Measurements from ENCODE around the gene ZNF550.
"Not testable (repeated sequence)": the region's sequence is repeated elsewhere in the genome, so short reads cannot be mapped to it uniquely, and the experiment has no call there.

ZNF550 gene

DNA sequence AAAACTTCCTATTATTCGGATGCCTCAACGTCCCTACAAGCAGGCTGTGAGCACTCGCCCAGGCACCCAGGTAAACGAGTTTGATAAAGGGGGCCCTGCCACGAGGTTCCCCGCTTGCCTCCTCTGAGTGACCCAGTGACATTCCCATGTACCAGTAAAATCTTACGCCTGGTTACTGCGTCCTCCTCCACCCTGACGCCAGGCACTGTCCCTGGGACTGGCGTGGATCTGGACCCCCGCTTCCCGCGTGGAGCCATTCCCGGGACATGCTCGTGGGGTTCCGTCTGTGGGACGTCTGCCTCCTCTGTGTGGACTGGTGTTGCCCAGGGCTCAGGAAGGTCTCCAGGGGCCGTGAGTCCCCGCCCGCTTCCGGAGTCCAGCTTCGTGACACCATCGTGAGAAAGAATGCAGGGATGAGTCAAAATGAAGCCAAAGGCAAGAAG lies 407 bp upstream of the ZNF550 start:
- no peak for DNase-seq
- peaks cover 76% of the 10 kb centered on the region for H3K36me3 Mint-ChIP-seq (ENCODE audit: low read depth)
- H3K4me1 Mint-ChIP-seq (ENCODE audit: low read depth), result peaks cover 33% of the 10 kb centered on the region
- H3K9me3 Mint-ChIP-seq, result peaks cover 60% of the 10 kb centered on the region
- H3K27me3 Mint-ChIP-seq, result peaks cover 5% of the 10 kb centered on the region
- H3K27ac Mint-ChIP-seq, result peak overlapping the region; percentile 93
- H3K4me3 Mint-ChIP-seq, result peak overlapping the region; percentile 97

DNA sequence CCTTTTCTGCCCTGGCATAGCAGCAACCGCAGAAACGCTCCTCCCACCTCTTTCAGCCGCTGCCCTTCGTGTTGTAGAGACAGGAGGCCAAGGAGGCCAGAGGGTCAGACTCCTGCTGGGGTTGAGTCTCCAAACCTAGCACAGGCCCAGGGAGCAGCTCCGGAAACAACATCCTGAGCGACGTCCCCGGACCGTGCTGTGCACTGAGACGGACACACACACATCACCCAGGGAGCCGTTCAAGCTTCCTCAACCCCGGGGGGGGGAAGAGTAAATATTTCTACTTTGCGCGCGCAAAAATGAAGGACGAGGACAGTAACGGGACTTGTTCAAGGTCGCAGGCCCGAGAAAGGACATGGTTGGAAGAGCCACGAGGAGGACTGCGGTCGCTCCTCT lies 657 bp downstream of the ZNF550 start:
- Mint-ChIP-seq H3K27me3 (peaks cover 5% of the 10 kb centered on the region), H3K27ac (peak overlapping the region; percentile 93), H3K36me3 (ENCODE audit: low read depth) (peaks cover 82% of the 10 kb centered on the region), H3K4me1 (ENCODE audit: low read depth) (peaks cover 33% of the 10 kb centered on the region), H3K9me3 (peaks cover 64% of the 10 kb centered on the region), H3K4me3 (peak overlapping the region; percentile 97)
- peak; percentile 47 for DNase-seq

DNA sequence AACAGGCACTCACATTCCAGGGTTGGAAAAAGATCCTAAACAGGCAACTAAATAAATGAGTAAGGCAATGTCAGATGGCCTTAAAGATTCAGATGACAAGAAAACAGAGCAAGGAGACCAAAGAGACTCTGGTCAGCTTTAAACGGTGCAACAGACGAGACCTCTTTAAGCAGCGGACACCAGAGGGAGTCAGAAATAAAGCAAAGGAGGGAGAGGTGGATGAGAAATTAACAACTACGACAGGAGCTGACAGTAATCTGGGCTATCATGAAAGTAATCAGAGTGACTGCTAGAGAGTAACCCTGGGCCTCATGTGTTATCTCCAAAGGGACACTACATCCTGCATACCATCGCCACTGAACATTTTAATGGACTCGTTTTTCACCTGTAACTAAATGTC lies 1.1 kb downstream of the ZNF550 start:
- Mint-ChIP-seq H3K27ac (peak overlapping the region; percentile 93), H3K4me1 (ENCODE audit: low read depth) (peaks cover 33% of the 10 kb centered on the region), H3K4me3 (peak overlapping the region; percentile 97), H3K27me3 (peaks cover 5% of the 10 kb centered on the region), H3K9me3 (peaks cover 66% of the 10 kb centered on the region), H3K36me3 (ENCODE audit: low read depth) (peaks cover 84% of the 10 kb centered on the region)
- DNase-seq, result no peak

DNA sequence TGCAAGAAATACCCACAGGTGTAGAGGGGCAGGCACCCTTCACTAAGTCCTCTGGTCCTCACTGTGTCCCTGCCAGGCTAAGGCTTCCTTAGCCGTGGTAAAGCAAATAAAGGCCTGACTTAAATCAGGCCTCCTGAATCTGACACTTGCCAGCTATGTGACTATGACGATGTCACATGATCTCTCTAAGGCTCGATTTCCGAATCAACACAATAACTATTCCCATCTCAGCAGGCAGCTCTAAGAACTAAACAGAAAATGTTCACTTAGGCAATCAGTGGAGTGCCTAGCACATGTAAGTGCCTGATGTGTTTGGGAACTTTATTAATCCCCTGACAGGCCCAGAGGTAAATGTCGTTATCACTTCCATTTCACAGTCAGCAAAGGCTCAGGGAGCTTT lies 2.0 kb downstream of the ZNF550 start:
- Mint-ChIP-seq H3K4me3 (peak overlapping the region; percentile 97), H3K27ac (no peak overlapping the region), H3K9me3 (peaks cover 66% of the 10 kb centered on the region), H3K4me1 (ENCODE audit: low read depth) (peaks cover 33% of the 10 kb centered on the region), H3K36me3 (ENCODE audit: low read depth) (peaks cover 92% of the 10 kb centered on the region), H3K27me3 (peaks cover 5% of the 10 kb centered on the region)
- DNase-seq, result no peak

DNA sequence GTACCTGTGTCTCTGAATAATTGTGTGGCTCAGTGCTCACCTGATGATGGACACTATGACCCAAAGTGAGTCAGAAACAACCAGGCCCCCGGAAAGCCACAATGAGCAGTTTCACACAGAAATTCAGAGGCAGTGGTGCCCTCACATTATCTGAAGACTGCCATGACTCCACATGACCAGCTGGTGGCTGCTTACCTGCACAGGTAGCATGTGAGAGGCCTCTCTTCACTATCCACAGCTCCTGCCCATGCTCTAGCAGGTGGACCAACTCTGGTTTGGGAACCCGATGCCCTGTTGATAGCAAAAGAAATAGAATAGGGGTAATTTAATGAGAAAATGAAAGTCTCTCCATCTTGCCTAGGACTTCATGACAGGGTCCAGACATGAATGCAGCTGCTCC lies 7.2 kb downstream of the ZNF550 start:
- H3K27me3 Mint-ChIP-seq, result no peaks in the 10 kb centered on the region
- no peak for DNase-seq
- peaks cover 100% of the 10 kb centered on the region for H3K36me3 Mint-ChIP-seq (ENCODE audit: low read depth)
- no peak overlapping the region for H3K27ac Mint-ChIP-seq
- peaks cover 76% of the 10 kb centered on the region for H3K9me3 Mint-ChIP-seq
- no peak overlapping the region for H3K4me3 Mint-ChIP-seq
- H3K4me1 Mint-ChIP-seq (ENCODE audit: low read depth), result peaks cover 3% of the 10 kb centered on the region

DNA sequence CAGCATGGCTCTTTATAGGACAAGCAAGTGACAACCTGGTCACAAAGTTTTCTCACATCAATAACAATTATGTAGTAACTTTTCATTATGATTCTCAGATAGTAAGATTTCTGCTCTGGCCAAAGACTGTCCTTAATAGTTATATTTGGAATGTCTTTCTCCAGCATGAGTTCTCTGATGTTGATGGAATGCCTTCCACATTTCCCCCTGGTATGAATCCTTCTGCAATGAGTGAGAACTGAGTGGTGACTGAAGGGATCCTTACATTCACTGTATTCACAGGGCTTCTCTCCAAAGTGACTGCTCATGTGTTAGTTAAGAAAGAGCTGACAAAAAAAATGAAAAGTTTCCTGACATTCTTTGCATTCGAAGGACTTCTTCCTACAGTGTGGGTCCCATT lies 13.2 kb downstream of the ZNF550 start:
- DNase-seq, result no peak
- Mint-ChIP-seq H3K27me3 (no peaks in the 10 kb centered on the region), H3K36me3 (ENCODE audit: low read depth) (peaks cover 100% of the 10 kb centered on the region), H3K9me3 (peaks cover 71% of the 10 kb centered on the region), H3K4me1 (ENCODE audit: low read depth) (no peaks in the 10 kb centered on the region), H3K4me3 (no peak overlapping the region), H3K27ac (no peak overlapping the region)

DNA sequence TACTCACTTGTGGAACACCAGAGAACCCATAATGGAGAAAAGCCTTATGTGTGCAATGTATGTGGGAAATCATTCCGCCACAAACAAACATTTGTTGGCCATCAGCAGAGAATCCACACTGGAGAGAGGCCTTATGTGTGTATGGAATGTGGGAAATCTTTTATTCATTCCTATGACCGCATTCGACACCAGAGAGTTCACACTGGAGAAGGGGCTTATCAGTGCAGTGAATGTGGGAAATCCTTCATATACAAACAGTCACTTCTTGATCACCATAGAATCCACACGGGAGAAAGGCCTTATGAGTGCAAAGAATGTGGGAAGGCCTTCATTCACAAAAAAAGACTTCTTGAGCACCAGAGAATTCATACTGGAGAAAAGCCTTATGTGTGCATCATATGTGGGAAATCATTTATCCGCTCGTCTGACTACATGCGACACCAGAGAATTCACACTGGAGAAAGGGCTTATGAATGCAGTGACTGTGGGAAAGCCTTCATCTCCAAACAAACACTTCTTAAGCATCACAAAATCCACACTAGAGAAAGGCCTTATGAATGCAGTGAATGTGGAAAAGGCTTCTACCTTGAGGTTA lies 21.6 kb downstream of the ZNF550 start:
- no peaks in the 10 kb centered on the region for H3K27me3 Mint-ChIP-seq
- peaks cover 100% of the 10 kb centered on the region for H3K36me3 Mint-ChIP-seq (ENCODE audit: low read depth)
- H3K27ac Mint-ChIP-seq, result no peak overlapping the region
- no peak for DNase-seq
- H3K4me3 Mint-ChIP-seq, result no peak overlapping the region
- peaks cover 85% of the 10 kb centered on the region for H3K9me3 Mint-ChIP-seq
- no peaks in the 10 kb centered on the region for H3K4me1 Mint-ChIP-seq (ENCODE audit: low read depth)

DNA sequence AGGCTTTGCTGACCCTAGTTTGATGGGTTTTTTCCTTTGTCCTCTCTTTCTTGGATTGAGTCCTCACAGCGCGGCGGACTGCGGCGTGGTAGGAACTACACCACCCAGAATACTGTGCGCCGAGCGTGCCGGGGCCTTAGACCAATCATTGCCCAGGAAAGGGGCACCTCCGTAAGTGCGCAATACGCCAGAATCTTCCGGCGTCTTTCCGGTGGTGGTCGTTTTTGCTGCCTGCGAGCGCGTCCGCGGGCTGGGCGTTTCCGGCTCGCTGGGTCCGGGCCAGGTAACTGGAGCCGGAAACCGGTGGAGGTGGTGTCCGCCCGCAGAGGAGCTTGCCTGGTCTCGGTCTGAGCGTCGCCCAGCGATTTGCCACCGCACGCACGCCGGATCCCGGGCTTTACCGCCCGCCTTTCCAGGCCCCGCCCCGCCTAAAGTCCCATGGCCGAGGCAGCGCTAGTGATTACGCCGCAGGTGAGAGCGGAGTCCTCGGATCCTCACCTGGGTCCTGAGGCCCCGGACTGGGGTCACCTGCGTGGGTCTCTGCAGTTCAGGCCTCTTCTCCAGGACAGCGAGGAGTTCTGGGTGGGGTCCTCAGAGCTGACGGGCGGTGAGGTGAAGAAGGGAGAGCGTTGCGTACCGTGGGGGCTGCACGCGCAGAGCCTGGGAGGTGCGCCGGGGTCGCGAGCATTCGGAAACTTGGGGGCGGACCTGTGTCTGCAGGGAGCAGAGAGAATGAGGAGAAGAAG lies 32.4 kb downstream of the ZNF550 start, which contains the start of gene ZNF549:
Gene ZNF549, plus strand, starts transcription at position 221 of the 746 bp plus-strand sequence. Its CDS starts 218 bp downstream, at position 439.
- H3K4me1 Mint-ChIP-seq (ENCODE audit: low read depth), result peaks cover 23% of the 10 kb centered on the region
- no peaks in the 10 kb centered on the region for H3K27me3 Mint-ChIP-seq
- peak within 1 kb of the TSS; percentile 87 for H3K27ac Mint-ChIP-seq
- DNase-seq, result peak; percentile 90
- peak within 1 kb of the TSS; percentile 95 for H3K4me3 Mint-ChIP-seq
- H3K36me3 Mint-ChIP-seq (ENCODE audit: low read depth), result peaks cover 59% of the 10 kb centered on the region
- H3K9me3 Mint-ChIP-seq, result peaks cover 60% of the 10 kb centered on the region

DNA sequence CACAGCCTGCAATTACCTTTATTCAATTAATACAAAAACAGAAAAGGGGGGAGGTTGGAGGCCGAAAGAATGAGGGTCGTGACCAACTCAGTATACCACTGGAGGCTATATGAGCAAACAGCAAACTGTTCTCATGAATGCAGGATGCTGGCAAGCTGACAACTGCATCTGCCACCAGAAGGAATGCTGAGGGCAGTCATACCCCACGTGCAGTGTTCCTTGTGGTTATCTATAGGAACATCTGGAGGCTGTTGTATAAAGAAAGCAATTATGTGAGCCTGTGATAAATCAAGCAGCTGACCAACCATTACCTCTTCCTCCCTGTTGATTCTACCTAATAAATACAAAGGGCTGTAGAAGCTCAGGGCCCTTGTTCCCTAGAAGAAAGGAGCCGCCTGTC lies 41.6 kb downstream of the ZNF550 start:
- H3K27me3 Mint-ChIP-seq, result not testable (repeated sequence)
- H3K36me3 Mint-ChIP-seq (ENCODE audit: low read depth), result peaks cover 70% of the 10 kb centered on the region

DNA sequence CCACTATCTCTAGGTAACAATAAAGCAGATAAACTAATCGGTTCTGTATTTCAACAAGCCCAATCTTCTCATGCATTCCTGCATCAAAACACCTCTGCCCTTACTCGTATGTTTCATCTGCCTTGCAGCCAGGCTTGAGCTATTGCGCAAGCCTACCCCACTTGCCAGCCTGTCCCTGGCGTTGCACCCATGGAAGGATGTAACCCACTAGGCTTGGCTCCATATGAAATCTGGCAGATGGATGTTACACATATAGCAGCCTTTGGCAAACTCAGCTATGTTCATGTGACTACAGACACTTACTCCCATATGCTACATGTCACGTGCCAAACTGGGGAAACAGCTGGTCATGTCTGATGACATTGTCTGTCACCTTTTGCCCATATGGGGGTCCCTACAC lies 44.4 kb downstream of the ZNF550 start:
- H3K4me3 Mint-ChIP-seq, result no peak overlapping the region
- DNase-seq, result no peak
- H3K9me3 Mint-ChIP-seq, result peaks cover 63% of the 10 kb centered on the region
- no peaks in the 10 kb centered on the region for H3K27me3 Mint-ChIP-seq
- H3K4me1 Mint-ChIP-seq (ENCODE audit: low read depth), result no peaks in the 10 kb centered on the region
- no peak overlapping the region for H3K27ac Mint-ChIP-seq
- peaks cover 82% of the 10 kb centered on the region for H3K36me3 Mint-ChIP-seq (ENCODE audit: low read depth)

More for the DNA sequence above, 41.6 kb downstream of the ZNF550 start:
- peaks cover 61% of the 10 kb centered on the region for H3K9me3 Mint-ChIP-seq
- not testable (repeated sequence) for DNase-seq; H3K27ac Mint-ChIP-seq; H3K4me3 Mint-ChIP-seq; H3K4me1 Mint-ChIP-seq (ENCODE audit: low read depth)

DNA sequence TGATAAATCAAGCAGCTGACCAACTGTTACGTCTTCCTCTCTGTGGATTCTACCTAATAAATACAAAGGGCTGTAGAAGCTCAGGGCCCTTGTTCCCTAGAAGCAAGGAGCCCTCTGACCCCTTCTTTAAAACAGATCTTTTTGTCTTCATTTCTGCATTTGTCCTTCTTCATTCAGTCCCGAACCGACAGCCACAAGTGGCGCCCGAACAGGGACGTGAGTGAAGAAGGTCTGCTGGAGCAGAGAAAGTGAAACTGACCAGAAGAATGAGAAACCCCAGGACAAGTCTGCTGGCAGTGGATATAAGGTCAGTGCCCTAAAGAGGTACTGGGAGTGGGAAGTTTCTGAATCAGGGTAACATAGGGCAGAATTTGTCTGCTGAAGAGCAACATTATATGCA lies 46.8 kb downstream of the ZNF550 start:
- Mint-ChIP-seq H3K9me3 (peaks cover 69% of the 10 kb centered on the region), H3K4me3 (no peak overlapping the region), H3K27ac (no peak overlapping the region), H3K36me3 (ENCODE audit: low read depth) (peaks cover 90% of the 10 kb centered on the region), H3K27me3 (no peaks in the 10 kb centered on the region), H3K4me1 (ENCODE audit: low read depth) (no peaks in the 10 kb centered on the region)
- no peak for DNase-seq

DNA sequence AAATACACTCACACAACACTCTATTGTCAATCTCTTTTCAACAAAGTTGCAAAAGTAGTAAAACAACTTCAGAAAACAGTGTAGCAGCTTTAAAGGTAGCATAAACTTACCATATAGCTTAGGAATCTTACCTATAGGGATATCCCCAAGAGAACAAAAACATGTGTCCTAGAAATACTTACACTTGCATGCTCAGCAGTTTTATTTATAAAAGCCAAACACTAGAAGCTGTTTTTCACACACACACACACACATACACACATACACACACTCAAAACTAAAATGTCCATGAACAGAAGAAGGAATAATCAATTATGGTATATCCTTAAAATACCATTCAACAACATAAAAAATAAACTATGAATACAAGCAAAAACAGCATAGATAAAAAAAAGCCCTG lies 48.2 kb downstream of the ZNF550 start:
- DNase-seq, result no peak
- H3K27me3 Mint-ChIP-seq, result no peaks in the 10 kb centered on the region
- no peak overlapping the region for H3K27ac Mint-ChIP-seq
- H3K36me3 Mint-ChIP-seq (ENCODE audit: low read depth), result peaks cover 90% of the 10 kb centered on the region
- no peaks in the 10 kb centered on the region for H3K4me1 Mint-ChIP-seq (ENCODE audit: low read depth)
- peaks cover 65% of the 10 kb centered on the region for H3K9me3 Mint-ChIP-seq
- no peak overlapping the region for H3K4me3 Mint-ChIP-seq

DNA sequence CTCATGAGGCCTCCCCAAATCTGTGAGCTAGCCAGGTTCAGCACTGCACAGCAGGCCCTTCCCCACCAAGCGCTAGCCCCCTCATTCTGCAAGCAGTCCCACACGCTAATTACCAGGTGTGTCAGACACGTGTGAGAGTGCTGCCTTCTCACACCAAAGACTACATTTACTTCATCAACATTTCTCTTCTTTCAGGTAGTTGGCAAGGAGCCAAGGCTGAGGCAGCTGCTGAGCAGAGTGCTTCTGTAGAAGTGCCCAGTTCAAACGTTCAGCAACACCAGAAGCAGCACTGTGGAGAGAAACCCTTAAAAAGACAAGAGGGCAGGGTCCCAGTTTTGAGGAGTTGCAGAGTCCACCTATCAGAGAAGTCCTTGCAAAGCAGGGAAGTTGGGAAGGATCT lies 53.5 kb downstream of the ZNF550 start:
- peaks cover 58% of the 10 kb centered on the region for H3K9me3 Mint-ChIP-seq
- peaks cover 14% of the 10 kb centered on the region for H3K4me1 Mint-ChIP-seq (ENCODE audit: low read depth)
- H3K4me3 Mint-ChIP-seq, result no peak overlapping the region
- H3K27ac Mint-ChIP-seq, result no peak overlapping the region
- peaks cover 93% of the 10 kb centered on the region for H3K36me3 Mint-ChIP-seq (ENCODE audit: low read depth)
- DNase-seq, result no peak
- no peaks in the 10 kb centered on the region for H3K27me3 Mint-ChIP-seq

DNA sequence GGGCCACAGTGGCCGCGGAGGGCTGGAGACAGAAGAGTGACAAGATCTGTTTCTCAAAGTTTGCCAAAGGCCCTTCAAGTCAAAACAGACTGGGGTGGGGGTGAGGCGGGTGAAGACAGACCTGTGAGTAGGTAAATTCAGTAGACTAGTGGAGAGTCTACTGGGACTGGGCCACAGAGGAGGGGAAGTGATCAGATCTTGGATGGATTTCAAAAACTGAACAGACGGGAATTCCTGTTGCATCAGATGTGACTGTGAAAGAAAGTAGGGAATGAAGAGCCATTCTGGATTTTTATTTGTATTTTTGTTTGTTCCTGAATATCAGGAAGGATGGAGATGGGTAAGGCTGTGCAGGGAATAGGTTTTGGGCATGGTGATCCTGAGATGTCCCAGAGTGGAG lies 59.3 kb downstream of the ZNF550 start:
- Mint-ChIP-seq H3K4me1 (ENCODE audit: low read depth) (peaks cover 26% of the 10 kb centered on the region), H3K9me3 (peaks cover 61% of the 10 kb centered on the region), H3K4me3 (peak overlapping the region; percentile 83), H3K36me3 (ENCODE audit: low read depth) (peaks cover 74% of the 10 kb centered on the region), H3K27ac (peak overlapping the region; percentile 74)
- H3K27me3 Mint-ChIP-seq, DNase-seq: not testable (repeated sequence)

DNA sequence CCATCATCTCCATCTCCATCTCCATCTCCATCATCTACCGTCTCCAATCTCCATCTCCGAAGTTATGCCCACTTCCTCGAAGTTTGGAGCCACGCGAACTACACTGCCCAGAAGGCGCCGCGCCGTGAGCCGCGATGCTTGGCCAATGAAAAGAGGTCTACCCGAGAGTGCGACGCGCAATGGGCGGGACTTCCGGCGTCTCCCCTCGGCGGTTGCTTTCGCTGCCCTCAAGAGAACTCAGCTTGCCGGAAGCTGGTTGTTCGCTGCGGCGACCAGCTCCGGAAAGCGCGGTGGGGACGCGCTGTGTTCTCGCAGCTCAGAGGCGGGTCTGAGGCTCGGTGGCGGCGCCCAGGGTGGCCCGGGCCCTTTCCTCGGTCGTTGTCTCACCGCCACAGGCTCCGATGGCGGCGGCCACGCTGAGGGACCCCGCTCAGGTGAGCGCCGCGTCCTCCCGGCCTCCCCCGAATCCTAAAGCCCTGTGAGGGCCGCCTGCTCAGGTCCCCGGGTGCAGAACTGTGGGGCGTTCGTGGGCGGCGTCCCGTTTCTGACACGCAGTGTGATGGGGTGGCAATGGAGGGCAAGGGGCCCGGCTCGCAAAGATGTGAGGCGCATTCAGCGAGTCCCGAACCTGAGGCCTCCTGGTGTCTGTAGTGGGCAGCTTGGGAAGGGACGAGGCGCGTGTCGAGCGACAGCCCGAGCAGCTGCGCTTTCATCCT lies 59.8 kb downstream of the ZNF550 start, which contains the start of gene ZNF773:
Gene ZNF773, plus strand, starts transcription at position 259 of the 716 bp plus-strand sequence. Its CDS starts 143 bp downstream, at position 402.
- peak; percentile 96 for DNase-seq
- Mint-ChIP-seq H3K4me1 (ENCODE audit: low read depth) (peaks cover 26% of the 10 kb centered on the region), H3K4me3 (peak within 1 kb of the TSS; percentile 83), H3K9me3 (peaks cover 62% of the 10 kb centered on the region), H3K36me3 (ENCODE audit: low read depth) (peaks cover 74% of the 10 kb centered on the region), H3K27ac (peak within 1 kb of the TSS; percentile 82)
- H3K27me3 Mint-ChIP-seq, result not testable (repeated sequence)

Data from activated T-cell treated with anti-CD3 and anti-CD28 coated beads, Interleukin-2, amount 50 U/mL, for 24 hours (primary cell).